Calu3 (cell line): Measurements from ENCODE around the gene GOLGA6B. TPM values are rescaled to one million over a fixed set of nuclear protein-coding genes. Genes with fewer than 3 reads are reported as not detected.

Experiments
- BruUV-seq: library from RNA; stranded (reverse); fragments of 400-500 nt; replicated peaks from 2 replicates; lab custom pipeline; 2021; lab: Mats Ljungman, UMichigan
- CTCF ChIA-PET: fragments of 300-600 bp; sonication (Branson Sonifier 250); formaldehyde crosslinking; loops from one replicate; lab custom pipeline; 2022; ENCODE audit warnings: antibody characterized with exemption; lab: Charles Lee
- DNase-seq: peaks from one replicate; pipeline ENCODE4 v3.0.0; 2022
- H3K27ac Mint-ChIP-seq: one replicate; pipeline ENCODE4 v1.8.0; 2022; ENCODE audit warnings: mixed read lengths; ENCODE audit not compliant: unreplicated experiment
- H3K27me3 Mint-ChIP-seq: one replicate; pipeline ENCODE4 v1.8.0; 2022; ENCODE audit warnings: mixed read lengths; ENCODE audit not compliant: unreplicated experiment
- H3K36me3 Mint-ChIP-seq: one replicate; pipeline ENCODE4 v1.8.0; 2022; ENCODE audit warnings: mild to moderate bottlenecking, moderate library complexity, mixed read lengths; ENCODE audit not compliant: insufficient read depth, unreplicated experiment
- H3K4me1 Mint-ChIP-seq: one replicate; pipeline ENCODE4 v1.8.0; 2022; ENCODE audit warnings: mild to moderate bottlenecking, low read depth, mixed read lengths; ENCODE audit not compliant: unreplicated experiment
- H3K4me3 Mint-ChIP-seq: one replicate; pipeline ENCODE4 v1.8.0; 2022; ENCODE audit warnings: mild to moderate bottlenecking, low read depth, moderate library complexity, mixed read lengths; ENCODE audit not compliant: unreplicated experiment
- H3K9me3 Mint-ChIP-seq: one replicate; pipeline ENCODE4 v1.8.0; 2022; ENCODE audit warnings: low read depth, mixed read lengths; ENCODE audit not compliant: unreplicated experiment
- intact Hi-C: fragments of 100-400 bp; cut with micrococcal nuclease; formaldehyde crosslinking; loops from one replicate; pipeline ENCODE4 v1.10.0; 2022; ENCODE audit not compliant: unreplicated experiment
- total RNA-seq: library from RNA; stranded (reverse); gene quantifications from 2 replicates; pipeline ENCODE4 v1.2.3, GENCODE V29; 2022
- TF ChIP-seq, protein P1 (sequence below): fragments of 200-600 bp; IDR thresholded peaks from one replicate; pipeline ENCODE4 v1.8.0; 2022; ENCODE audit warnings: antibody characterized with exemption; ENCODE audit not compliant: unreplicated experiment

GOLGA6B gene
- total RNA-seq, 1 experiment from 2014 or later, result not detected

DNA sequence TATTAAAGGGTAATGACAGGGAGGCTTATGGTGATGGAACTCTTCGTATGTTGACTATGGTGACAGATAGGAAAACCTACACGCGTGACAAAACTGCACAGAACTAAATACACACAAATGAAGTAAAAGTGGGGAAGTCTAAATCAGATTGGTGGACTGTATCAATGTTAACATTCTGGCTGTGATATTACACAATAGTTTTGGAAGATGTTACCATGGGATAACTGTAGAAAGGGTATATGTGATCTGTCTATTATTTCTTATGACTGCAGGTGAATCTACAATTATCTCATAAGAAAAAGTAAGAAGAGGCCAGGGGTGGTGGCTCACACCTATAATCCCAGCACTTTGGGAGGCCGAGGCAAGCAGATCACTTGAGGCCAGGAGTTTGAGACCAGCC, 22.3 kb downstream of the GOLGA6B start:
- no peaks in the 10 kb centered on the region for H3K9me3 Mint-ChIP-seq
- intact Hi-C loops, result no loop called here
- CTCF ChIA-PET, result interaction anchor here (0.6 kb wide), 1 partner anchor 52 kb away, joined by 6 read pairs; no protein-coding TSS in a partner anchor
- no peak overlapping the region for H3K4me3 Mint-ChIP-seq
- peaks cover 51% of the 10 kb centered on the region for H3K27me3 Mint-ChIP-seq
- no peaks in the 10 kb centered on the region for H3K4me1 Mint-ChIP-seq
- DNase-seq, result no peak
- no TSS peak for BruUV-seq
- H3K27ac Mint-ChIP-seq, result no peak overlapping the region
- no peaks in the 10 kb centered on the region for H3K36me3 Mint-ChIP-seq
- TF ChIP-seq, protein P1, sequence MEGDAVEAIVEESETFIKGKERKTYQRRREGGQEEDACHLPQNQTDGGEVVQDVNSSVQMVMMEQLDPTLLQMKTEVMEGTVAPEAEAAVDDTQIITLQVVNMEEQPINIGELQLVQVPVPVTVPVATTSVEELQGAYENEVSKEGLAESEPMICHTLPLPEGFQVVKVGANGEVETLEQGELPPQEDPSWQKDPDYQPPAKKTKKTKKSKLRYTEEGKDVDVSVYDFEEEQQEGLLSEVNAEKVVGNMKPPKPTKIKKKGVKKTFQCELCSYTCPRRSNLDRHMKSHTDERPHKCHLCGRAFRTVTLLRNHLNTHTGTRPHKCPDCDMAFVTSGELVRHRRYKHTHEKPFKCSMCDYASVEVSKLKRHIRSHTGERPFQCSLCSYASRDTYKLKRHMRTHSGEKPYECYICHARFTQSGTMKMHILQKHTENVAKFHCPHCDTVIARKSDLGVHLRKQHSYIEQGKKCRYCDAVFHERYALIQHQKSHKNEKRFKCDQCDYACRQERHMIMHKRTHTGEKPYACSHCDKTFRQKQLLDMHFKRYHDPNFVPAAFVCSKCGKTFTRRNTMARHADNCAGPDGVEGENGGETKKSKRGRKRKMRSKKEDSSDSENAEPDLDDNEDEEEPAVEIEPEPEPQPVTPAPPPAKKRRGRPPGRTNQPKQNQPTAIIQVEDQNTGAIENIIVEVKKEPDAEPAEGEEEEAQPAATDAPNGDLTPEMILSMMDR, result no peak

DNA sequence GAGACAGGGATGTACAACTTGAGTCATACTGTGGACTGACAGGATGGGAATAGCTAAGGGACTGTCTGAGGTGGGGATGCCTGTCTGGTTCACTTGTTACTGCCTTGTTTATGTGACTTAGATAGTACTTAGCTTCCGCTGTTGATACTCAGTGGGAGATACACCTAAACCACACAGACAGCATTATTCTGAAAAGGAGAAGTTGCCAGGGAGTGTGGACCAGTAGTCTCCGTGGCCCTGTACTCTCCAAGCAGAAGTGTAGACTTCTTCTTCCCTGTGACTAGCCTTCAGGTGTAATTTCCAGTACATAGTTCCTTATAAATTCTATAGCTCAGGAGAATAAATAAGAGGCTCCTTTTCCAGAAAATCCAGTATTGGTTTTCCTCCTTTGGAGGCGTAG, 26.4 kb downstream of the GOLGA6B start:
- Mint-ChIP-seq H3K4me1 (peaks cover 8% of the 10 kb centered on the region), H3K36me3 (peaks cover 9% of the 10 kb centered on the region), H3K4me3 (no peak overlapping the region), H3K27me3 (peaks cover 38% of the 10 kb centered on the region), H3K27ac (no peak overlapping the region), H3K9me3 (no peaks in the 10 kb centered on the region)
- TF ChIP-seq, protein P1, result no peak
- DNase-seq, result no peak
- no TSS peak for BruUV-seq
- CTCF ChIA-PET, result interaction anchor here (0.7 kb wide), 1 partner anchor 10 kb away, joined by 3 read pairs; no protein-coding TSS in a partner anchor
- intact Hi-C loops, result no loop called here

DNA sequence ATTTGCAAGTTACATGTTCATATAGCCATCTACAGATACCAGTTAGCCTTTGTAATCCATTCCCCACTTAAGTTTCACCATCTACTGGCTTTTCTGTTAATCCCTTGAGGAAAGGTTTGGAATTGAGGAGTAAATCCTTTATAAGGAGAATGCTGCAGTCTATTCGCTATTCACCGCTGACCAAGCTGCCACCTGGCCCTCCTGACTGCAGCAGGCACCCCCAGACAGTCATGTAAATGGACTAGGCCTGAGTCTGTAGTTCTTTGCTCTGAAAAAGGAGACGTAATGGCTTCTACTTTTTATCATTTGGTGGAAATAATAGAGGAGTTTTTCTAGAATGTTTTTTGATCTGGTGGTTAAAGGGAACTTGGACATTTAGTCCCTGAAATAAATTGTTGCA, 28.3 kb downstream of the GOLGA6B start:
- CTCF ChIA-PET, result no interaction called here
- peaks cover 19% of the 10 kb centered on the region for H3K36me3 Mint-ChIP-seq
- H3K27ac Mint-ChIP-seq, result no peak overlapping the region
- TF ChIP-seq, protein P1, result no peak
- peaks cover 8% of the 10 kb centered on the region for H3K4me1 Mint-ChIP-seq
- no peaks in the 10 kb centered on the region for H3K9me3 Mint-ChIP-seq
- H3K27me3 Mint-ChIP-seq, result peaks cover 21% of the 10 kb centered on the region
- intact Hi-C loops, result no loop called here
- no peak overlapping the region for H3K4me3 Mint-ChIP-seq
- no TSS peak for BruUV-seq
- DNase-seq, result no peak

DNA sequence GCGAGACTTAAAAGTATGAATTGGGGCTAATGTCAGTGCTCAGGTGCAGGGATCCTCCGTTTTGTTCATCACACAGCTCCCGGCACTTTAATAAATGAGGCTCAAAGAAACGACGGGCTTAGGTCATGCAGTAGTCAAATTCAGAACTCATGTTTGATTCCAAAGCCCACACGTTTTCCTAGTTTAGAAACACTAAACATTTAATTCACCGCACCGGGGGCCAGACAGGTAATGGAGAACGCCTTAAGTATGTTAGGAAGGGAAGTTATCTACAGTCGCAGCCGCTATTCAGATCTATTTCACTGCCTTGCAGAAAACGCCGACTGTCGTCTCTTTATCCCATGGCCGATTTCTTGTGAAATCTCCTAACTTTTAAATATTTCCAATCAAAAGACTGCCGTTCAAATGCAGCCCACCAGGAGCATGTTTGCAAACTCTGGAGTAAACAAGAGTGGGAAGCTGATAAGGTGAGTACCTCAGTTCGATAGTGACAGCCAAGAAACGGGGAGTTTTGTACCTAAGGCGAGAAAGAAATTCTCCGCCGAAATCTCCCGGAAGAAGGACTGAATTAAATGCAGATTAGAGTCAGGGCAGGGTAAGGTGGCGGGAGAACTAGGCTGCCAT, 30.9 kb downstream of the GOLGA6B start:
- TF ChIP-seq, protein P1, result no peak
- CTCF ChIA-PET, result interaction anchor here (0.5 to 1.5 kb wide), 4 partner anchors 11 to 929 kb away, joined by 3 to 9 read pairs (median 4); no protein-coding TSS in a partner anchor
- TSS peak; percentile 98 for BruUV-seq
- Mint-ChIP-seq H3K4me1 (peaks cover 8% of the 10 kb centered on the region), H3K36me3 (peaks cover 19% of the 10 kb centered on the region), H3K27me3 (no peaks in the 10 kb centered on the region), H3K9me3 (no peaks in the 10 kb centered on the region), H3K27ac (peak overlapping the region; percentile 94), H3K4me3 (peak overlapping the region; percentile 94)
- no peak for DNase-seq
- intact Hi-C loops, result no loop called here
